ENCODE results near the gene FKBP1A. TPM values are rescaled to one million over a fixed set of nuclear protein-coding genes. Genes with fewer than 3 reads are reported as not detected.

FKBP1A gene
- total RNA-seq, 1 donor from 2014 or later = 68.6 TPM

- DNase-seq (ENCODE audit: low spot score) = no peak
These were observed 6.5 kb downstream of the FKBP1A start for GRCh38 chr20:1386323-1386722.

- no peak for DNase-seq (ENCODE audit: low spot score)
These were observed 9.0 kb downstream of the FKBP1A start for GRCh38 chr20:1383623-1384404.

GRCh38 chr20:1382670-1383069, 10.2 kb downstream of the FKBP1A start:
- no peak for DNase-seq (ENCODE audit: low spot score)

- no peak for DNase-seq (ENCODE audit: low spot score)
These were observed 10.9 kb downstream of the FKBP1A start for GRCh38 chr20:1381753-1382591.

- DNase-seq (ENCODE audit: low spot score) = no peak
These were observed 14.1 kb downstream of the FKBP1A start for GRCh38 chr20:1378735-1379125.

- no peak for DNase-seq (ENCODE audit: low spot score)
These were observed 14.7 kb downstream of the FKBP1A start for GRCh38 chr20:1377984-1378734.

- no peak for DNase-seq (ENCODE audit: low spot score)
These were observed 15.4 kb downstream of the FKBP1A start for GRCh38 chr20:1377341-1377871.

- no peak for DNase-seq (ENCODE audit: low spot score)
These were observed 16.2 kb downstream of the FKBP1A start for GRCh38 chr20:1376408-1377270.

- no peak for DNase-seq (ENCODE audit: low spot score)
These were observed 16.8 kb downstream of the FKBP1A start for GRCh38 chr20:1376007-1376406.

GRCh38 chr20:1375515-1375914, 17.3 kb downstream of the FKBP1A start:
- DNase-seq (ENCODE audit: low spot score) = no peak

- no peak for DNase-seq (ENCODE audit: low spot score)
These were observed 18.6 kb downstream of the FKBP1A start for GRCh38 chr20:1374246-1374645.

GRCh38 chr20:1373614-1374013, 19.2 kb downstream of the FKBP1A start:
- DNase-seq (ENCODE audit: low spot score) = no peak

GRCh38 chr20:1373036-1373435, 19.8 kb downstream of the FKBP1A start:
- no peak for DNase-seq (ENCODE audit: low spot score)

- no peak for DNase-seq (ENCODE audit: low spot score)
These were observed 20.9 kb downstream of the FKBP1A start for GRCh38 chr20:1371830-1372539.

GRCh38 chr20:1371202-1371782, 21.6 kb downstream of the FKBP1A start:
- no peak for DNase-seq (ENCODE audit: low spot score)

- DNase-seq (ENCODE audit: low spot score) = no peak
These were observed 22.2 kb downstream of the FKBP1A start for GRCh38 chr20:1370548-1371110.

GRCh38 chr20:1369970-1370369, 22.9 kb downstream of the FKBP1A start:
- DNase-seq (ENCODE audit: low spot score) = no peak

GRCh38 chr20:1368448-1369199, 24.2 kb downstream of the FKBP1A start:
- DNase-seq (ENCODE audit: low spot score) = no peak

GRCh38 chr20:1367479-1367878, 25.4 kb downstream of the FKBP1A start:
- DNase-seq (ENCODE audit: low spot score) = no peak

All from umbilical cord (tissue), 2 donors.